Neural crest cell (in vitro differentiated cells): Measurements from ENCODE around the gene DTWD2. TPM values are rescaled to one million over a fixed set of nuclear protein-coding genes. Genes with fewer than 3 reads are reported as not detected.

Experiments
- DNase-seq: peaks from one replicate; pipeline ENCODE4 v3.0.0; 2021; ENCODE audit warnings: low read depth, mixed read lengths, low spot score
- H3K27ac Mint-ChIP-seq: one replicate; pipeline ENCODE4 v1.8.0; 2021; ENCODE audit warnings: mild to moderate bottlenecking, mixed read lengths; ENCODE audit not compliant: unreplicated experiment
- H3K27me3 Mint-ChIP-seq: 2 replicates; pipeline ENCODE4 v1.8.0; 2021; ENCODE audit warnings: low read depth, mild to moderate bottlenecking, mixed read lengths
- H3K36me3 Mint-ChIP-seq: 2 replicates; pipeline ENCODE4 v1.8.0; 2021; ENCODE audit warnings: low read depth, mild to moderate bottlenecking, mixed read lengths
- H3K4me1 Mint-ChIP-seq: 2 replicates; pipeline ENCODE4 v1.8.0; 2021; ENCODE audit warnings: mixed read lengths
- H3K4me3 Mint-ChIP-seq: one replicate; pipeline ENCODE4 v1.8.0; 2021; ENCODE audit warnings: mild to moderate bottlenecking, mixed read lengths
- H3K9me3 Mint-ChIP-seq: 2 replicates; pipeline ENCODE4 v1.8.0; 2021; ENCODE audit warnings: mixed read lengths
- total RNA-seq: library from RNA; stranded (reverse); gene quantifications from 2 replicates; pipeline ENCODE4 v1.2.1, GENCODE V29; 2021
- TF ChIP-seq, protein P1 (sequence below): fragments of 200-600 bp; sonication (generic); conservative IDR thresholded peaks from 2 replicates; pipeline ENCODE4 v1.5.0; 2021; ENCODE audit warnings: antibody characterized with exemption, mild to moderate bottlenecking

DTWD2 gene
- total RNA-seq, 1 donor from 2014 or later: 4.6 TPM

GRCh38 chr5:118933703-118934102, 54.6 kb downstream of the DTWD2 start:
- no peak overlapping the region for H3K27ac Mint-ChIP-seq
- H3K9me3 Mint-ChIP-seq: peaks cover 3% of the 10 kb centered on the region
- no peak overlapping the region for H3K4me3 Mint-ChIP-seq
- H3K27me3 Mint-ChIP-seq: no peaks in the 10 kb centered on the region
- DNase-seq: no peak
- H3K4me1 Mint-ChIP-seq: no peaks in the 10 kb centered on the region
- TF ChIP-seq, protein P1, sequence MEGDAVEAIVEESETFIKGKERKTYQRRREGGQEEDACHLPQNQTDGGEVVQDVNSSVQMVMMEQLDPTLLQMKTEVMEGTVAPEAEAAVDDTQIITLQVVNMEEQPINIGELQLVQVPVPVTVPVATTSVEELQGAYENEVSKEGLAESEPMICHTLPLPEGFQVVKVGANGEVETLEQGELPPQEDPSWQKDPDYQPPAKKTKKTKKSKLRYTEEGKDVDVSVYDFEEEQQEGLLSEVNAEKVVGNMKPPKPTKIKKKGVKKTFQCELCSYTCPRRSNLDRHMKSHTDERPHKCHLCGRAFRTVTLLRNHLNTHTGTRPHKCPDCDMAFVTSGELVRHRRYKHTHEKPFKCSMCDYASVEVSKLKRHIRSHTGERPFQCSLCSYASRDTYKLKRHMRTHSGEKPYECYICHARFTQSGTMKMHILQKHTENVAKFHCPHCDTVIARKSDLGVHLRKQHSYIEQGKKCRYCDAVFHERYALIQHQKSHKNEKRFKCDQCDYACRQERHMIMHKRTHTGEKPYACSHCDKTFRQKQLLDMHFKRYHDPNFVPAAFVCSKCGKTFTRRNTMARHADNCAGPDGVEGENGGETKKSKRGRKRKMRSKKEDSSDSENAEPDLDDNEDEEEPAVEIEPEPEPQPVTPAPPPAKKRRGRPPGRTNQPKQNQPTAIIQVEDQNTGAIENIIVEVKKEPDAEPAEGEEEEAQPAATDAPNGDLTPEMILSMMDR: no peak
- H3K36me3 Mint-ChIP-seq: peaks cover 11% of the 10 kb centered on the region

- no peaks in the 10 kb centered on the region for H3K4me1 Mint-ChIP-seq
- DNase-seq: no peak
- peaks cover 11% of the 10 kb centered on the region for H3K36me3 Mint-ChIP-seq
- H3K27me3 Mint-ChIP-seq: no peaks in the 10 kb centered on the region
- H3K4me3 Mint-ChIP-seq: no peak overlapping the region
- no peak overlapping the region for H3K27ac Mint-ChIP-seq
- TF ChIP-seq, protein P1: no peak
- peaks cover 3% of the 10 kb centered on the region for H3K9me3 Mint-ChIP-seq
Measured at GRCh38 chr5:118931564-118931963, 56.8 kb downstream of the DTWD2 start.

- Mint-ChIP-seq H3K27ac (no peak overlapping the region), H3K36me3 (no peaks in the 10 kb centered on the region), H3K4me1 (no peaks in the 10 kb centered on the region), H3K4me3 (no peak overlapping the region), H3K9me3 (no peaks in the 10 kb centered on the region), H3K27me3 (no peaks in the 10 kb centered on the region)
- TF ChIP-seq, protein P1: no peak
- no peak for DNase-seq
Measured at GRCh38 chr5:118924006-118924389, 64.3 kb downstream of the DTWD2 start.

DNA sequence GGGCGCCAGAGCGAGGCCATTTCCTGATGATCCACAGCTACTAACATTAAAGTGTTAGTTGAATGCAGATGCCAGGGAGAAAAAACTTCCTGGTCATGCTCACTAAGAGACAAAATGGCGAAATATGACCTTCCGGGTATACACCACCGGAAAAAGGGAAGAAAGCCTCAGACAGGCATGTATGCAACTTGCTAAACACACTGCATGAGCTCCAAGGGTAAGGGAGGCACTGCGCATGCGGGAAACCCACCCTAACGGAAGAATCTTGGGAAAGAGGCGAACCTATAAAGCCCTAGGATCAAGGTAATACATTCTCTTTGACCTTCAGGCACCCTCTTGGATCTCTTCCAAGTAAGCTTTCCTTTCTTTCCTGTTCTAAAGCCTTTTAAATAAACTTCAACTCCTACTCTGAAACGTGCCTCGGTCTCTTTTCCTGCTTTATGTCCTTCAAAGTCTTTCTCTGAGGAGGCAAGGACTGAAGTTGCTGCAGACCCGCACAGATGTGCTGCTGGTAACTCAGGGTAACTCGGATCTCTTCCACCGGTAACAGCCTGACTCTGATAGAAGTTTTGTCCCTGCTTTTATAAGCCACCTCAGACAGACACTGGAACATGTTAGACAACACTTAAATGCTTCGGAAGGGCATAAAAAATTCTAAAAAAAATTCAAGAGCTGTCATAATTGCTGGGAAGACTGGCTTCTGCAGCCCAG, 64.9 kb downstream of the DTWD2 start:
- TF ChIP-seq, protein P1: no peak
- no peaks in the 10 kb centered on the region for H3K27me3 Mint-ChIP-seq
- H3K4me1 Mint-ChIP-seq: no peaks in the 10 kb centered on the region
- DNase-seq: no peak
- H3K4me3 Mint-ChIP-seq: no peak overlapping the region
- H3K27ac Mint-ChIP-seq: no peak overlapping the region
- H3K9me3 Mint-ChIP-seq: no peaks in the 10 kb centered on the region
- H3K36me3 Mint-ChIP-seq: no peaks in the 10 kb centered on the region

- DNase-seq: no peak
- no peaks in the 10 kb centered on the region for H3K4me1 Mint-ChIP-seq
- H3K27me3 Mint-ChIP-seq: no peaks in the 10 kb centered on the region
- no peak overlapping the region for H3K4me3 Mint-ChIP-seq
- H3K36me3 Mint-ChIP-seq: no peaks in the 10 kb centered on the region
- TF ChIP-seq, protein P1: no peak
- H3K9me3 Mint-ChIP-seq: no peaks in the 10 kb centered on the region
- H3K27ac Mint-ChIP-seq: no peak overlapping the region
Measured at GRCh38 chr5:118921866-118922265, 66.5 kb downstream of the DTWD2 start.
